Urothelium cell line (cell line): ENCODE results near the gene BMP2K.
"Not testable (repeated sequence)": the region's sequence is repeated elsewhere in the genome, so short reads cannot be mapped to it uniquely, and the experiment has no call there.

ENCODE experiments used
- DNase-seq: peaks from one replicate; pipeline ENCODE4 v3.0.0; 2011; ENCODE audit warnings: low spot score, mixed read lengths
- FAIRE-seq: peaks from 2 replicates; lab custom pipeline; 2011; peaks lifted over from hg19 to GRCh38; lab: Jason Lieb, UNC

The BMP2K gene

DNA sequence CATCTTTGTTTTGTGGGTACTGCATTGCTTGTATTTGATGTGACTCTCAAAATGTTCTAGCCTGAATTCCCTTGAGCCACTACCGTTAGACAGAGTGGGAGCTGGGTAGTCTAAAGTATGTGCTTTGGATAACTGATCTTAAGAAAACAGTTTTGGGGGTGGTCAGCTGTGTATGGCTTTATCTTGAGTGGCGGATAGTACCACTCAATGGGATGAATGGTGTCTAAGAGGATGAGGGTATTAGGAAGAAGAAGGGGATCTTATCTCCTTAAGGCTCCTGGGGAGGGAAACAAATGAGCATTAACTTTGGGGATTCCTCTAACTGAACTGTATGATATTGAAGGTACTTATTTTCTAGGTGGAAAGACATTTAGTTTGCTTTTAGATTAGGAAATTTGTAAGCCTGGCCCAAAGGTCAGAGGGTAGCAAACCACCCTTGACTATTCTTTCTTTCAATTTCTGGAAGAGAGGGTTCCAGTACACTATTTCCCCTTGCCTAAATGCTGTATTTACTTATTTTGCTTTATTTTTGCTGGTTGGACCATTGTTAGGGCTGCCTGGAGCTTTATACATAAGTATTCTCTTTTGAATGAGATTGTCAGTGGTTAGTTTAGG, 11.3 kb downstream of the BMP2K start:
- DNase-seq, result no peak
- no peak for FAIRE-seq

DNA sequence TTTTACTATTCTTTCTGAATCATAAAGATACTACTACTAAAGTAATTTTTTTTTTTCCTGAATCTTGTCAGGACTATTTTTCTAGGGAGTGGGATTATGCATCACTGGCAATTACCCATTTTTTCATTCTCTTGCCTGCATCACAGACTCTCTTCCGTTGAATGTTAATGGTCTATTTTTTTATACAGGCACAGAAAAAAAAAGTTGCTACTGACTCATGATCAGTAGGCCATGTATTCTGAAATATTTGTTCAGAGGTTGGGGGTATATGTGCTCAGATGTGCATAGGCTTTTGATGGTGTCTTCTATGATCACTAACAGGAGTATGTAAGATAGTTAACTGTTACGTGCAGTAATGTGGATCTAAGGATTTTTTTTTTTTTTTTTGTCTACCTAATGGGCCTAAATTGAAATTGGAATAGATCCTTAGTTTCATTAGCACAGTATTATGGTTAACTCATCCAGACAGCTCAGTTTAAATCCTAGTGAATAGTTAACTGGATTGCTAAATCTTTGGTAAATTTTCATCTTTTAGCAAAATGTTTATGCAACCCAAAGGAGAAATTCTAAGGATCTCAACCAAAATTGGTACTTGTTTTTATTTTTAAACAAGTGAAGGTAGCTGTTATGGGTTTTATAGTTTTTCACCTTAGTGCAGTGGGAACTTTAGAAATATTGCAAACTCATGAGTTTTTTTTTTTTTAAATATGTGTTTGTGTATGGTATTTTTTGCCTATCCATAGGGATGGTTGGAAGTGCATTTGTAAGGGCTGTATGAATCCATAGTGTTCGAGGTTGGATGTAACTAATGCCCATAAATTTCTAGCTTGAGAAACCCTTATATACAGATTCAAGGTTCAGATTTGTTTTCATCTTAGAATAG, 12.1 kb downstream of the BMP2K start:
- DNase-seq, result no peak
- FAIRE-seq, result no peak

DNA sequence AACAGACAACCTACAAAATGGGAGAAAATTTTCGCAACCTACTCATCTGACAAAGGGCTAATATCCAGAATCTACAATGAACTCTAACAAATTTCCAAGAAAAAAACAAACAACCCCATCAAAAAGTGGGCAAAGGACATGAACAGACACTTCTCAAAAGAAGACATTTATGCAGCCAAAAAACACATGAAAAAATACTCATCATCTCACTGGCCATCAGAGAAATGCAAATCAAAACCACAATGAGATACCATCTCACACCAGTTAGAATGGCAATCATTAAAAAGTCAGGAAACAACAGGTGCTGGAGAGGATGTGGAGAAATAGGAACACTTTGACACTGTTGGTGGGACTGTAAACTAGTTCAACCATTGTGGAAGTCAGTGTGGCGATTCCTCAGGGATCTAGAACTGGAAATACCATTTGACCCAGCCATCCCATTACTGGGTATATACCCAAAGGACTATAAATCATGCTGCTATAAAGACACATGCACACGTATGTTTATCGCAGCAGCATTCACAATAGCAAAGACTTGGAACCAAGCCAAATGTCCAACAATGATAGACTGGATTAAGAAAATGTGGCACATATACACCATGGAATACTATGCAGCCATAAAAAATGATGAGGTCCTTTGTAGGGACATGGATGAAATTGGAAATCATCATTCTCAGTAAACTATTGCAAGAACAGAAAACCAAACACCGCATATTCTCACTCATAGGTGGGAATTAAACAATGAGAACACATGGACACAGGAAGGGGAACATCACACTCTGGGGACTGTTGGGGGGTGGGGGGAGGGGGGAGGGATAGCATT, 19.7 kb downstream of the BMP2K start:
- not testable (repeated sequence) for FAIRE-seq

GRCh38 chr4:78796526-78796925, 20.4 kb downstream of the BMP2K start:
- FAIRE-seq (no peak), DNase-seq (no peak)

More for the DNA sequence above, 19.7 kb downstream of the BMP2K start:
- DNase-seq, result not testable (repeated sequence)

DNA sequence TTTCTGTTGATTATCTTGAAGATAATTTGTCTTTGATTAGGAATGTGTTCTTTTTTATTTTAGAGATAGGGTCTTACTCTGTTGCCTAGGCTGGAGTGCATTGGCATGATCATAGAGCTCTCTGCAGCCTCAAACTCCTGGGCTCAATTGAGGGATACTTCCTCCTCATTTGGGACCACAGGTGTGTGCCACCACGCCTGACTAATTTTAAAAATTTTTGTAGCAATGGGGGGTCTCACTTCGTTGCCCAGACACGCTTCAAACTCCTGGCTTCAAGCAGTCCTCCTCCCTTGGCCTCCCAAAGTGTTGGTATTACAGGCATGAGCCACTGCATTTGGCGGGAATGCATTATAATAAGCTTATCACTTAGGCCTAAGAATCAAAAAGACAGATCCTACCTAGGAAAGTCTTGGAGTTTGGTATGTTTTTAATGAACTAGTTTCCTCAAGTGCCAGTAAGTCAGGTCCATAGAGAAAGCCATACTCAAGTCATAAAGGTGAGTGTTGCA, 21.7 kb downstream of the BMP2K start:
- no peak for DNase-seq
- no peak for FAIRE-seq

GRCh38 chr4:78799551-78800495, 23.7 kb downstream of the BMP2K start:
- FAIRE-seq, result no peak

GRCh38 chr4:78800965-78801364, 24.8 kb downstream of the BMP2K start:
- FAIRE-seq (no peak), DNase-seq (no peak)

More at GRCh38 chr4:78799551-78800495, 23.7 kb downstream of the BMP2K start:
- DNase-seq, result no peak

DNA sequence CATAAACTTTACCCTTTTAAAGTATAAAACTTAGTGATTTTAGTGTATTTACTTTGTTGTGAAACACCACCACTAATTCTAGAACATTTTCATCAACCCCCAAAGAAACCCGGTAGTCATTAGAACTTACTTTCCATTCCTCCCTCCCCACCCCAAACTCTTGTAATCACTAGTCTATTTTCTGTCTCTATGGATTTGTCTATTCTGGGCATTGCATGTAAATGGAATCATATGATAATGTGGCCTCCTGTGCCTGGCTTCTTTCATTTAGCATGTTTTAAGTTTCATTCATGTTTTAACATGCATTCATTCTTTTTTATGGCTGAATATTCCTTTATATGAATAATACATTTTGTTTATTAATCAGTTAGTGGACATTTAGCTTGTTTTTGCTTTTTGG, 27.8 kb downstream of the BMP2K start:
- DNase-seq (no peak), FAIRE-seq (no peak)

GRCh38 chr4:78806943-78807460, 30.9 kb downstream of the BMP2K start:
- FAIRE-seq, result no peak
- DNase-seq, result no peak

GRCh38 chr4:78809295-78809694, 33.1 kb downstream of the BMP2K start:
- DNase-seq, result no peak
- FAIRE-seq, result no peak

- no peak for FAIRE-seq
Measured at GRCh38 chr4:78809928-78810835, 34.0 kb downstream of the BMP2K start.

DNA sequence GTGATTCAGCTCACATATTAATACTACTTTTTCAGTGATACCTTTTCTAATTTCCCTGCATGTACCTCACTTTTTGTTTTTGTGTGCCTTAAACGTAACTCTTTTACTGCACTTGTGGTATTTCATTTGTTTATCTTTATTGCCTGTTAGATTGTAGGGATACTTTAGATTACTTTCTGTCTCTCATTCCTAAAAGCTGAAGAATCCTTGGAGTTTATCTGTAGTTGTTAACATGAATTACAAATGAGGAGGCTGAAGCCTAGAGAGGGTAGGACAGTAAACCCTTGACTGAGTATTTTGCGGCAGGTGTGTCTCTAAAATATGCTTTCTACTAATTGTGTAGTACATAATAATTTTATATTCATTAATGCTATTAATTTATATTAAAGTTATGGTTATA, 34.9 kb downstream of the BMP2K start:
- FAIRE-seq, result no peak
- DNase-seq, result no peak

More at GRCh38 chr4:78809928-78810835, 34.0 kb downstream of the BMP2K start:
- DNase-seq, result no peak

- FAIRE-seq (no peak), DNase-seq (no peak)
Measured at GRCh38 chr4:78818530-78819079, 42.5 kb downstream of the BMP2K start.

DNA sequence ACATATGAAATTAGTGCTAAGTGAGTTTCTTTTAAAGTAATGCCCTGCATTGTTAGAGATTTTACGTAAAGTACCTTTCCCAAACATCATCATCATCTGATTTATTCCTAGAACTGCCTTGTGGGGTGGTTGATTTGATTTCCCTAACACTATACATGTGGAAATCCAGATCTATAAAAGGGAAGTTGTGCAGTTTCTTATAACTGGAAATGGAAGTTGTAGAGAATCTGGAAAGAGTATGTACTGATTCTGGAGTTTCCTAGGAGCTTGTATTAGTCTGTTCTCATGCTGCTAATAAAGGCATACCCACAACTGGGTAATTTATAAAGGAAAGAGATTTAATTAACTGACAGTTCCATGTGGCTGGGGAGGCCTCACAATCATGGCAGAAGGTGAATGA, 47.9 kb downstream of the BMP2K start:
- DNase-seq (no peak), FAIRE-seq (no peak)

DNA sequence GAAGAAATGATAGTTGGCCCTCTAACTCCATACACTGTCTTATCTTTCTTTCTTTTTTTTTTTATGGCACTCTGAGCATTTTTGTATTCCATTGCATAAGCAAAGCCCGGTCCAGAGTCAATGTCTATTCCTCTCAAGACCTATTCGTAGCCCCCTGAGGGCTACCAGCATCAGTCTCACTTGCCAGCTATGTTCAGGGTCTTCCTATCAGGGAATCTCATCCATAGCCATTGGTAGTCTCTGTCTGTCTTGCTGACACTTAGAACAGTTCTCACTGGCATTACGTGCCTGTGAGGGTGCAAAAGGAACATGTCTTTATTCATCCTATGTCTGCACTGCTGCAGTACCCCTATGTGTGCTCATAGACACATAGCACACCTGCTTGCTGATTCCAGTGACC, 51.0 kb downstream of the BMP2K start:
- no peak for FAIRE-seq
- no peak for DNase-seq

DNA sequence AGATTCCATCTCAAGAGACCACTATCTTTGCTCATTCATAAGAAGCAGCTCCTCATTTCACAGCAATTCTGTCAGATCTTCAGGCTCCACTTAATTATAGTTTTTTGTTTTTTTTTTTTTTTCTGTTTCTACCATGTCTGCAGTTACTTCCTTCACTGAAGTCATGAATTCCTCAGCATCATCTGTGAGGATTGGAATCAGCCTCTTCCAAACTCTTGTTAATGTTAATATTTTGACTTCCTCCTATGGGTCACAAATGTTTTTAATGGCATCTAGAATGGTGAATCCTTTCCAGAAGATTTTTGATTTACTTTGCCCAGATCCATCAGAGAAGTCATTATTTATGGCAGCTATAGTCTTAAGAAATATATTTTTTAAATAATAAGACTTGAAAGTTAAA, 53.1 kb downstream of the BMP2K start:
- FAIRE-seq, result no peak
- no peak for DNase-seq

DNA sequence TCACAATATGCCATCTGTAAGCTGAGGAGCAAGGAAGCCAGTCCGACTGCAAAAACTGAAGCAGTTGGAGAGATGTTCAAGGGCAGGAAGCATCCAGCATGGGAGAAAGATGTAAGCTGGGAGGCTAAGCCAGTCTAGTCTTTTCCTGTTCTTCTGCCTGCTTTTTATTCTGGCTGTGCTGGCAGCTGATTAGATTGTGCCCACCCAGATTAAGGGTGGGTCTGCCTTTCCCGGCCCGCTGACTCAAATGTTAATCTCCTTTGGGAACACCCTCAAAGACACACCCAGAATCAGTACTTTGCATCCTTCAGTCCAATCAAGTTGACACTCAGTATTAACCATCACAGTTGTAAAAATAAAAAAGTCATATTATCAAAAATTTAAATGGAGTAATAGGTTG, 63.5 kb downstream of the BMP2K start:
- FAIRE-seq, DNase-seq: not testable (repeated sequence)

- not testable (repeated sequence) for FAIRE-seq, DNase-seq
Measured at GRCh38 chr4:78840286-78840685, 64.1 kb downstream of the BMP2K start.
